IgD-negative memory B cell (primary cell): ENCODE results near the gene PTPRG. TPM values are rescaled to one million over a fixed set of nuclear protein-coding genes. Genes with fewer than 3 reads are reported as not detected.

ENCODE experiments used
- H3K27ac Mint-ChIP-seq, 3 donors: one replicate each; pipeline ENCODE4 v1.8.0; 2020 to 2022; ENCODE audit warnings: mild to moderate bottlenecking in 3 of 3, mixed read lengths in 3 of 3, moderate library complexity in 1 of 3
- H3K27me3 Mint-ChIP-seq: one replicate; pipeline ENCODE4 v1.8.0; 2021; ENCODE audit warnings: mixed read lengths
- H3K36me3 Mint-ChIP-seq: one replicate; pipeline ENCODE4 v1.8.0; 2020; ENCODE audit warnings: mild to moderate bottlenecking, mixed read lengths
- H3K4me1 Mint-ChIP-seq, 3 donors: one replicate each; pipeline ENCODE4 v1.8.0; 2020 to 2022; ENCODE audit warnings: mixed read lengths in 3 of 3, mild to moderate bottlenecking in 1 of 3
- H3K4me3 Mint-ChIP-seq, 4 donors: one replicate each; pipeline ENCODE4 v1.8.0; 2020 to 2022; ENCODE audit warnings: mild to moderate bottlenecking in 4 of 4, mixed read lengths in 4 of 4, moderate library complexity in 3 of 4
- H3K9me3 Mint-ChIP-seq, 3 donors: one replicate each; pipeline ENCODE4 v1.8.0; 2020 to 2021; ENCODE audit warnings: mixed read lengths in 3 of 3, mild to moderate bottlenecking in 1 of 3
- polyA plus RNA-seq: library from polyadenylated mRNA; unstranded; fragments of 300-500 nt; fragmentation: Illumina TruSeq; gene quantifications from one replicate; pipeline ENCODE4 v1.2.3, GENCODE V29; 2021

PTPRG gene
- polyA plus RNA-seq, 1 donor from 2014 or later = 1.9 TPM

GRCh38 chr3:62293051-62293780 is 731.8 kb downstream of the PTPRG start:
- H3K36me3 Mint-ChIP-seq = peaks cover 3% of the 10 kb centered on the region
- no peak overlapping the region for H3K27ac Mint-ChIP-seq
- no peaks in the 10 kb centered on the region for H3K4me1 Mint-ChIP-seq
- no peaks in the 10 kb centered on the region for H3K27me3 Mint-ChIP-seq
- no peaks in the 10 kb centered on the region for H3K9me3 Mint-ChIP-seq
- no peak overlapping the region for H3K4me3 Mint-ChIP-seq

- Mint-ChIP-seq H3K9me3 (peaks cover 0 to 2% (median under 1%) of the 10 kb centered on the region in 3 donors), H3K4me1 (no peaks in the 10 kb centered on the region), H3K36me3 (peaks cover 3% of the 10 kb centered on the region), H3K27ac (no peak overlapping the region), H3K4me3 (no peak overlapping the region), H3K27me3 (no peaks in the 10 kb centered on the region)
Observed at GRCh38 chr3:62295571-62295970, 734.2 kb downstream of the PTPRG start.

GRCh38 chr3:62300617-62301016 is 739.2 kb downstream of the PTPRG start:
- no peaks in the 10 kb centered on the region for H3K4me1 Mint-ChIP-seq
- H3K9me3 Mint-ChIP-seq = peaks cover 10 to 21% (median 11%) of the 10 kb centered on the region in 3 donors
- no peaks in the 10 kb centered on the region for H3K27me3 Mint-ChIP-seq
- H3K4me3 Mint-ChIP-seq = no peak overlapping the region
- H3K36me3 Mint-ChIP-seq = peaks cover 1% of the 10 kb centered on the region
- no peak overlapping the region for H3K27ac Mint-ChIP-seq

- Mint-ChIP-seq H3K27me3 (no peaks in the 10 kb centered on the region), H3K9me3 (no peaks in the 10 kb centered on the region), H3K27ac (no peak overlapping the region), H3K4me3 (no peak overlapping the region), H3K4me1 (no peaks in the 10 kb centered on the region), H3K36me3 (no peaks in the 10 kb centered on the region)
Observed at GRCh38 chr3:62312201-62312600, 750.8 kb downstream of the PTPRG start.

- peaks cover 0 to 2% (median 0%) of the 10 kb centered on the region in 3 donors for H3K9me3 Mint-ChIP-seq
- H3K27ac Mint-ChIP-seq = no peak overlapping the region
- H3K27me3 Mint-ChIP-seq = no peaks in the 10 kb centered on the region
- peaks cover 2% of the 10 kb centered on the region for H3K36me3 Mint-ChIP-seq
- peaks cover 0 to 8% (median 7%) of the 10 kb centered on the region in 3 donors for H3K4me1 Mint-ChIP-seq
- no peak overlapping the region for H3K4me3 Mint-ChIP-seq
Observed at GRCh38 chr3:62316525-62316924, 755.2 kb downstream of the PTPRG start.

- Mint-ChIP-seq H3K36me3 (peaks cover 2% of the 10 kb centered on the region), H3K27ac (peak overlapping the region in 2 of 3 donors; percentile 70 to 92), H3K4me1 (peaks cover 0 to 8% (median 7%) of the 10 kb centered on the region in 3 donors), H3K4me3 (peak overlapping the region; percentile 91 to 98 (median 94)), H3K27me3 (no peaks in the 10 kb centered on the region), H3K9me3 (peaks cover 0 to 2% (median 0%) of the 10 kb centered on the region in 3 donors)
Observed at GRCh38 chr3:62318365-62318751, 757.0 kb downstream of the PTPRG start.

GRCh38 chr3:62318752-62319569 is 757.6 kb downstream of the PTPRG start:
- H3K36me3 Mint-ChIP-seq = peaks cover 2% of the 10 kb centered on the region

GRCh38 chr3:62319570-62320243 is 758.3 kb downstream of the PTPRG start:
- peak overlapping the region in 3 of 4 donors; percentile 91 to 98 (median 95) for H3K4me3 Mint-ChIP-seq
- no peaks in the 10 kb centered on the region for H3K27me3 Mint-ChIP-seq
- H3K4me1 Mint-ChIP-seq = peaks cover 0 to 8% (median 7%) of the 10 kb centered on the region in 3 donors
- H3K9me3 Mint-ChIP-seq = peaks cover 0 to 2% (median 0%) of the 10 kb centered on the region in 3 donors
- peaks cover 2% of the 10 kb centered on the region for H3K36me3 Mint-ChIP-seq
- peak overlapping the region in 1 of 3 donors; percentile 55 for H3K27ac Mint-ChIP-seq

More at GRCh38 chr3:62318752-62319569, 757.6 kb downstream of the PTPRG start:
- H3K4me1 Mint-ChIP-seq = peaks cover 0 to 8% (median 7%) of the 10 kb centered on the region in 3 donors
- peak overlapping the region; percentile 55 to 92 (median 70) for H3K27ac Mint-ChIP-seq
- H3K27me3 Mint-ChIP-seq = no peaks in the 10 kb centered on the region
- H3K9me3 Mint-ChIP-seq = peaks cover 0 to 2% (median 0%) of the 10 kb centered on the region in 3 donors
- H3K4me3 Mint-ChIP-seq = peak overlapping the region; percentile 91 to 98 (median 94)

GRCh38 chr3:62323241-62323640 is 761.9 kb downstream of the PTPRG start:
- H3K9me3 Mint-ChIP-seq = peaks cover 0 to 2% (median 0%) of the 10 kb centered on the region in 3 donors
- H3K27ac Mint-ChIP-seq = no peak overlapping the region
- no peaks in the 10 kb centered on the region for H3K27me3 Mint-ChIP-seq
- H3K4me1 Mint-ChIP-seq = peaks cover 0 to 8% (median 7%) of the 10 kb centered on the region in 3 donors
- H3K4me3 Mint-ChIP-seq = no peak overlapping the region
- peaks cover 2% of the 10 kb centered on the region for H3K36me3 Mint-ChIP-seq

GRCh38 chr3:62325896-62326295 is 764.5 kb downstream of the PTPRG start:
- H3K4me3 Mint-ChIP-seq = no peak overlapping the region
- H3K27ac Mint-ChIP-seq = no peak overlapping the region
- H3K9me3 Mint-ChIP-seq = no peaks in the 10 kb centered on the region
- peaks cover 2% of the 10 kb centered on the region for H3K36me3 Mint-ChIP-seq
- no peaks in the 10 kb centered on the region for H3K4me1 Mint-ChIP-seq
- H3K27me3 Mint-ChIP-seq = no peaks in the 10 kb centered on the region

GRCh38 chr3:62329971-62330370 is 768.6 kb downstream of the PTPRG start:
- H3K4me3 Mint-ChIP-seq = no peak overlapping the region
- H3K27me3 Mint-ChIP-seq = no peaks in the 10 kb centered on the region
- H3K36me3 Mint-ChIP-seq = no peaks in the 10 kb centered on the region
- H3K4me1 Mint-ChIP-seq = no peaks in the 10 kb centered on the region
- no peak overlapping the region for H3K27ac Mint-ChIP-seq
- H3K9me3 Mint-ChIP-seq = no peaks in the 10 kb centered on the region

- Mint-ChIP-seq H3K27ac (no peak overlapping the region), H3K4me3 (no peak overlapping the region), H3K9me3 (no peaks in the 10 kb centered on the region), H3K36me3 (no peaks in the 10 kb centered on the region), H3K4me1 (no peaks in the 10 kb centered on the region), H3K27me3 (no peaks in the 10 kb centered on the region)
Observed at GRCh38 chr3:62332017-62332416, 770.6 kb downstream of the PTPRG start.

- no peaks in the 10 kb centered on the region for H3K36me3 Mint-ChIP-seq
- H3K9me3 Mint-ChIP-seq = no peaks in the 10 kb centered on the region
- H3K27me3 Mint-ChIP-seq = no peaks in the 10 kb centered on the region
- H3K4me3 Mint-ChIP-seq = no peak overlapping the region
- no peaks in the 10 kb centered on the region for H3K4me1 Mint-ChIP-seq
- no peak overlapping the region for H3K27ac Mint-ChIP-seq
Observed at GRCh38 chr3:62332835-62333244, 771.5 kb downstream of the PTPRG start.

GRCh38 chr3:62335196-62335595 is 773.8 kb downstream of the PTPRG start:
- H3K36me3 Mint-ChIP-seq = no peaks in the 10 kb centered on the region
- H3K27me3 Mint-ChIP-seq = no peaks in the 10 kb centered on the region
- H3K27ac Mint-ChIP-seq = no peak overlapping the region
- H3K4me1 Mint-ChIP-seq = no peaks in the 10 kb centered on the region
- no peaks in the 10 kb centered on the region for H3K9me3 Mint-ChIP-seq
- H3K4me3 Mint-ChIP-seq = no peak overlapping the region

- no peaks in the 10 kb centered on the region for H3K4me1 Mint-ChIP-seq
- H3K36me3 Mint-ChIP-seq = no peaks in the 10 kb centered on the region
- no peak overlapping the region for H3K27ac Mint-ChIP-seq
- H3K9me3 Mint-ChIP-seq = peaks cover 0 to 2% (median 0%) of the 10 kb centered on the region in 3 donors
- no peak overlapping the region for H3K4me3 Mint-ChIP-seq
- H3K27me3 Mint-ChIP-seq = peaks cover 1% of the 10 kb centered on the region
Observed at GRCh38 chr3:62343755-62344154, 782.4 kb downstream of the PTPRG start.
